ENCODE measurements around the gene MYBPC2.

Gene MYBPC2

DNA sequence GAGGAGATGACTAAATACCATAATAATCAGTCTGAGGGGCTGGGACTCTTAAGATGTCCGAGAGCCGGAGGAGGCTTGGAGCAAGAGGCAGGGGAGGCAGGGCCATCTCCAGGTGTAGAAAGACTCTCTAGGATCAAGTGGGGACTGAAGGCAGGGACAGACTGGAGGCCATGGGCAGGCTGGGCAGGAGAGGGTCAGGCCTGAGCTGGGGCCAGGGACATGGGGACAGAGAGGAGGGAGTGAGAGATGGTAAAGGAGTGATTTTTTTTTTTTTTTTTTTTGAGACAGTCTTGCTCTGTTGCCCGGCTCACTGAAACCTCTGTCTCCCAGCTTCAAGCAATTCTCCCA is 76.1 kb downstream of the MYBPC2 start (continued):
- no peak for TF ChIP-seq ZNF239 (tag by site-specific recombination; IDR thresholded peaks at IDR 0.05)
- TF ChIP-seq ZNF266 (tag by site-specific recombination; IDR thresholded peaks at IDR 0.05; ENCODE audit: low read depth): no peak
- TF ChIP-seq KLF10 (tag by site-specific recombination; IDR thresholded peaks at IDR 0.05): no peak
- no peak for TF ChIP-seq ZNF37A (tag by site-specific recombination; IDR thresholded peaks at IDR 0.05)
- TF ChIP-seq ZNF501 (tag by site-specific recombination; IDR thresholded peaks at IDR 0.05): no peak
- no peak for TF ChIP-seq ZBTB20 (tag by site-specific recombination; IDR thresholded peaks at IDR 0.05)
- no peak for TF ChIP-seq ZSCAN30 (tag by site-specific recombination; IDR thresholded peaks at IDR 0.05)
- TF ChIP-seq, protein P1, sequence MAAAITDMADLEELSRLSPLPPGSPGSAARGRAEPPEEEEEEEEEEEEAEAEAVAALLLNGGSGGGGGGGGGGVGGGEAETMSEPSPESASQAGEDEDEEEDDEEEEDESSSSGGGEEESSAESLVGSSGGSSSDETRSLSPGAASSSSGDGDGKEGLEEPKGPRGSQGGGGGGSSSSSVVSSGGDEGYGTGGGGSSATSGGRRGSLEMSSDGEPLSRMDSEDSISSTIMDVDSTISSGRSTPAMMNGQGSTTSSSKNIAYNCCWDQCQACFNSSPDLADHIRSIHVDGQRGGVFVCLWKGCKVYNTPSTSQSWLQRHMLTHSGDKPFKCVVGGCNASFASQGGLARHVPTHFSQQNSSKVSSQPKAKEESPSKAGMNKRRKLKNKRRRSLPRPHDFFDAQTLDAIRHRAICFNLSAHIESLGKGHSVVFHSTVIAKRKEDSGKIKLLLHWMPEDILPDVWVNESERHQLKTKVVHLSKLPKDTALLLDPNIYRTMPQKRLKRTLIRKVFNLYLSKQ (tag by site-specific recombination; IDR thresholded peaks at IDR 0.05; ENCODE audit: borderline replicate concordance): no peak
- TF ChIP-seq ZNF596 (tag by site-specific recombination; IDR thresholded peaks at IDR 0.05): no peak
- no peak for TF ChIP-seq ZEB2 (tag by site-specific recombination; IDR thresholded peaks at IDR 0.05)
- no peak for TF ChIP-seq ZNF785 (tag by site-specific recombination; IDR thresholded peaks at IDR 0.05)
- TF ChIP-seq ZNF624 (tag by site-specific recombination; IDR thresholded peaks at IDR 0.05): no peak

DNA sequence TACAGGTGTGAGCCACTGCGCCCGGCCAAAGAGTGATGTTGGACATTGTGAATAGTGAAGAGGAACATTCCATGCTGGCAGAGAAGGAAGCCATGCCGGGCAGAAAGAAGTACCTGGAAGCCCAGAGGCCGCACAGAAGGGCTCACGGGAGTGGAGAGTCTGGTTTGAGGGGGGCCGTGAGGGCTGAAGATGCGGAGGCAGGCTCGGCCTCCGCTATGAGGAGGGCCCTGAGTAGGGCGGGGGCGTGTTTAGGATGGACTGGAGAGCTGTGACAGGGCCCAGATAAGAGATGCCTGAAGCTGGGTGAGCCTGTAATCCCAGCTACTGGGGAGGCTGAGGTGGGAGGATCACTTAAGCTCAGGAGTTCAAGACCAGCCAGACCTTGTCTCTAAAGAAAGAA is 76.7 kb downstream of the MYBPC2 start:
- ChIA-PET CTCF (interaction anchor here (0.7 to 1.6 kb wide), 3 partner anchors 28 to 362 kb away, joined by 3 to 5 read pairs (median 3); no protein-coding TSS in a partner anchor), POLR2A (interaction anchor here (0.6 to 1.1 kb wide), 3 partner anchors 125 to 1680 kb away, joined by 3 to 6 read pairs (median 3); partner anchors contain the start of gene POLD1)
- H3K27ac ChIP-seq (ENCODE audit: extremely low read depth, low read depth, low read length): no peak overlapping the region
- no peaks in the 10 kb centered on the region; a peak in 1 of 3 replicates for H3K36me3 ChIP-seq (ENCODE audit: control insufficient read depth in 2 of 2, insufficient read depth in 1 of 2, low read length in 2 of 2)
- no peak overlapping the region for H3K4me3 ChIP-seq (ENCODE audit: low read depth, low read length)
- H3K9me3 ChIP-seq (ENCODE audit: control insufficient read depth, insufficient read depth, low read depth, low read length): no peaks in the 10 kb centered on the region
- TF ChIP-seq, protein P2, sequence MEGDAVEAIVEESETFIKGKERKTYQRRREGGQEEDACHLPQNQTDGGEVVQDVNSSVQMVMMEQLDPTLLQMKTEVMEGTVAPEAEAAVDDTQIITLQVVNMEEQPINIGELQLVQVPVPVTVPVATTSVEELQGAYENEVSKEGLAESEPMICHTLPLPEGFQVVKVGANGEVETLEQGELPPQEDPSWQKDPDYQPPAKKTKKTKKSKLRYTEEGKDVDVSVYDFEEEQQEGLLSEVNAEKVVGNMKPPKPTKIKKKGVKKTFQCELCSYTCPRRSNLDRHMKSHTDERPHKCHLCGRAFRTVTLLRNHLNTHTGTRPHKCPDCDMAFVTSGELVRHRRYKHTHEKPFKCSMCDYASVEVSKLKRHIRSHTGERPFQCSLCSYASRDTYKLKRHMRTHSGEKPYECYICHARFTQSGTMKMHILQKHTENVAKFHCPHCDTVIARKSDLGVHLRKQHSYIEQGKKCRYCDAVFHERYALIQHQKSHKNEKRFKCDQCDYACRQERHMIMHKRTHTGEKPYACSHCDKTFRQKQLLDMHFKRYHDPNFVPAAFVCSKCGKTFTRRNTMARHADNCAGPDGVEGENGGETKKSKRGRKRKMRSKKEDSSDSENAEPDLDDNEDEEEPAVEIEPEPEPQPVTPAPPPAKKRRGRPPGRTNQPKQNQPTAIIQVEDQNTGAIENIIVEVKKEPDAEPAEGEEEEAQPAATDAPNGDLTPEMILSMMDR (tag by site-specific recombination; IDR thresholded peaks at IDR 0.05): no peak
- TF ChIP-seq ZNF391 (tag by site-specific recombination; IDR thresholded peaks at IDR 0.05; ENCODE audit: borderline replicate concordance, low read depth) (no peak), YY2 (tag by site-specific recombination; IDR thresholded peaks at IDR 0.05) (no peak), ZNF585B (tag by site-specific recombination; IDR thresholded peaks at IDR 0.05) (no peak), SP7 (tag by site-specific recombination; IDR thresholded peaks at IDR 0.05) (no peak), ZNF549 (tag by site-specific recombination; IDR thresholded peaks at IDR 0.05) (no peak), OVOL3 (tag by site-specific recombination; IDR thresholded peaks at IDR 0.05) (no peak), ZNF521 (tag by site-specific recombination; IDR thresholded peaks at IDR 0.05) (no peak), SETDB1 (IDR thresholded peaks at IDR 0.05; ENCODE audit: insufficient read length, low read length) (no peak), ZNF501 (tag by site-specific recombination; IDR thresholded peaks at IDR 0.05) (no peak), ZNF350 (tag by site-specific recombination; IDR thresholded peaks at IDR 0.05) (no peak)
- TF ChIP-seq, protein P3, sequence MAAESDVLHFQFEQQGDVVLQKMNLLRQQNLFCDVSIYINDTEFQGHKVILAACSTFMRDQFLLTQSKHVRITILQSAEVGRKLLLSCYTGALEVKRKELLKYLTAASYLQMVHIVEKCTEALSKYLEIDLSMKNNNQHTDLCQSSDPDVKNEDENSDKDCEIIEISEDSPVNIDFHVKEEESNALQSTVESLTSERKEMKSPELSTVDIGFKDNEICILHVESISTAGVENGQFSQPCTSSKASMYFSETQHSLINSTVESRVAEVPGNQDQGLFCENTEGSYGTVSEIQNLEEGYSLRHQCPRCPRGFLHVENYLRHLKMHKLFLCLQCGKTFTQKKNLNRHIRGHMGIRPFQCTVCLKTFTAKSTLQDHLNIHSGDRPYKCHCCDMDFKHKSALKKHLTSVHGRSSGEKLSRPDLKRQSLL (tag by site-specific recombination; IDR thresholded peaks at IDR 0.05): no peak
- H3K4me1 ChIP-seq (ENCODE audit: control insufficient read depth, insufficient read depth, low read length): peaks cover 5% of the 10 kb centered on the region
